Tongue (tissue), 2 donors: Measurements from ENCODE around the gene L3MBTL3. TPM values are rescaled to one million over a fixed set of nuclear protein-coding genes. Genes with fewer than 3 reads are reported as not detected.
A peak's percentile ranks its signal among the peaks of the same experiment; 100 is the strongest.

Experiments
- DNase-seq: peaks from one replicate; pipeline ENCODE4 v3.0.0-alpha.2; 2015
- total RNA-seq: library from RNA; depleted of rRNA; stranded (reverse); fragments of >200 nt; gene quantifications from one replicate; pipeline ENCODE4 v1.2.3, GENCODE V29; 2014

The L3MBTL3 gene
- total RNA-seq, 1 donor from 2014 or later = 11.7 TPM

GRCh38 chr6:130183271-130184222, 165.2 kb downstream of the L3MBTL3 start:
- no peak for DNase-seq

- no peak for DNase-seq
Measured at GRCh38 chr6:130185658-130186057, 167.3 kb downstream of the L3MBTL3 start.

- DNase-seq = no peak
Measured at GRCh38 chr6:130187335-130188206, 169.2 kb downstream of the L3MBTL3 start.

- DNase-seq = no peak
Measured at GRCh38 chr6:130188207-130188899, 170.0 kb downstream of the L3MBTL3 start.

- DNase-seq = peak; percentile 79
Measured at GRCh38 chr6:130189531-130190397, 171.4 kb downstream of the L3MBTL3 start.

Other genes with a start within 250 kb of the L3MBTL3 start
- 2.3 TPM for gene TMEM244, start 157.3 kb upstream of the L3MBTL3 start, total RNA-seq
- 4.8 TPM for gene SAMD3, start 204.4 kb downstream of the L3MBTL3 start, total RNA-seq